IPS DF 4.7 (cell line): Measurements from ENCODE around the gene KCNAB1.
"Not testable (repeated sequence)": the region's sequence is repeated elsewhere in the genome, so short reads cannot be mapped to it uniquely, and the experiment has no call there.

Experiments
- DNase-seq: peaks from one replicate; pipeline ENCODE4 v3.0.0-alpha.2; 2013; ENCODE audit warnings: low spot score; ENCODE audit errors: extremely low read depth

Gene KCNAB1

DNA sequence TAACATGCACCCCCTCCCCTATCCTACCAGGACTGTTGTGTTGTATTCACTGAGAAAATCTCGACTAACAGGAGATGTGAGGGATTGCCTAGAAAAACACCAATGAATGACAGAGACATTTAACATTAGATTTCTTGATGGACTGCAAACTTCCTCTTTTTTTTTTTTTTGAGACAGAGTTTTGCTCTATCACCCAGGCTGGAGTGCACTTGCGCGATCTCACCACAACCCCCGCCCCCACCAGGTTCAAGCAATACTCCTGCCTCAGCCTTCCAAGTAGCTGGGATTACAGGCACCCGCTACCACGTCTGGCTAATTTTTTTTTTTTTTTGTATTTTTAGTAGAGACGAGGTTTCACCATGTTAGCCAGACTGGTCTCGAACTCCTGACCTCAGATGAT, 17.0 kb downstream of the KCNAB1 start:
- DNase-seq: not testable (repeated sequence)

DNA sequence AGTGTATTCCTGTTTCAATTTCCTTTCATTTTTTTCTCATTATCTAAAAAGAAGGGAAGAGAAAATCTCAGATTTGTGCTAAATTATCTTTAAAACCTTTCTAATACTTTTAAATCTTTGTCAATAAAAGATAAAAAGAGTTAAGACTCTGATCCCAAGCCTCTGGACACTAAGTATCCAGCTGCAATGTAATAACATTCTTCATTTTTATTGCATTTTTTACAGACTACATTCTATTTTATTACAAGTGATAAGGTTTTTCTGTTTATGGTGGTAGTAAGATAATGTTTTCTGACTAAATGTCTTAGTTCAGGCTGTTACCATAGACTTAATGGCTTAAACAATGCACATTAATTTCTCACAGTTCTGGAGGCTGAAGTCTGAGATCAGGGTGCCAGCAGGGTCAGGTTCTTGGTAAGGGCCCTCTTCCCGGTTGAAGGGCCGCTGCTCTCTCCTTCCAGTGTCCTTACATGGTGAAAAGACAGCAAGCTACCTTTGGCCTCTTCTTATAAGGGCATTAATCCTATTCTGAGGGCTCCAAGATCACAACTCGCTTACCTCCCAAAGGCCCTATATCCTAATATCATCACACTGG, 19.7 kb downstream of the KCNAB1 start:
- DNase-seq: no peak

DNA sequence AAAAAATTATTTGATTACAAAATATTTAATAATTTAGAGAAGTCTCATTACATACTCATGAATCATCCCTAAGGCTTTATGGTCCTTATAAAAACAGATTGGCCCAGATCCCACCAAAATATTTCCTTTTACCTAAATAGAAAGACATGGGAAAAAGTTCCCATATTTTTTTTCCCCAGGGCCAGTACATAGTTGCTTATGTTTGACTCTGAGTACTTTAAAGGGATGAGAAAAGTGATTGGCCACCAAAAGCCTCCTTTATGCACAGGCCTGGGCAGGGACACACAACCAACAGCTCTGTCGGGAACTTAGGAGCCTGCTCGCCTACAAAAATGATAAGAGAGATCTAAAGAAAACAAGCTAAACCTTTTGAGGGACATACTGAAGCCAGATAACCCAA, 22.3 kb downstream of the KCNAB1 start:
- DNase-seq: no peak

DNA sequence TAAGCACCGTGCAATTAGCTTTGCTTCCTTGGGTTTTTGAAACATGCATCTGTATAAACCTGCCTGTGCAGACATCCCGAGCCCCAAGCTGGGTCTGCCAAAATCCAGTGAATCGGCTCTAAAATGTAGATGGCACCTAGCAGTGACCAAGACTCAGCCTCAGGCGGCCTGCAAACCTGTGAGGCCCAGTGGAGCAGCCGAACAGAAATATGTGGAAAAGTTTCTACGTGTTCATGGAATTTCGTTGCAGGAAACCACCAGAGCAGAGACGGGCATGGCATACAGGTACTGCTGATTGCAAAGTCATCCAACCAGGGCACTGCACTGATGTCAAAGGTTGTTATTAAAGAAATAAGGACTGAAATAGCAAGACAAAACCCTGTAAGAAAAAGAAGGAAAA, 22.8 kb downstream of the KCNAB1 start:
- DNase-seq: no peak

DNA sequence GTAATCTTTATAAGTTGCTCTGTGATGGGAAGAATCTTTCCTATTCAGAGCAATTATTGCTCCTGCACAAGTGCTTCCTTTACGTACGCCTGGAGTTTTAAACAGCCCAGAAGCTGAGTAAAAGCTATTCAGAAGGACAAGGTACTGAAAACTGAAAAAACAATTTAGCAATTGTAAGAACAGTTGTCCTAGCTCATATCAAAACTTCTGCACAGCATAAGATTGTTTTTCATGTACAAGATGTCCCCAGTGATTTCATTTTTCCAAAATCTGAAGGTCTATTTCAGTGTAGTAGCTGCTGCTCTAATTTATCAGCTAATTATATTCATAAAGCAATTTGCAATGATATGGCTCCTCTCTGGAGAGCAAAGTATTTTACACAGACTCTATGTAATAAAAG, 23.7 kb downstream of the KCNAB1 start:
- no peak for DNase-seq

DNA sequence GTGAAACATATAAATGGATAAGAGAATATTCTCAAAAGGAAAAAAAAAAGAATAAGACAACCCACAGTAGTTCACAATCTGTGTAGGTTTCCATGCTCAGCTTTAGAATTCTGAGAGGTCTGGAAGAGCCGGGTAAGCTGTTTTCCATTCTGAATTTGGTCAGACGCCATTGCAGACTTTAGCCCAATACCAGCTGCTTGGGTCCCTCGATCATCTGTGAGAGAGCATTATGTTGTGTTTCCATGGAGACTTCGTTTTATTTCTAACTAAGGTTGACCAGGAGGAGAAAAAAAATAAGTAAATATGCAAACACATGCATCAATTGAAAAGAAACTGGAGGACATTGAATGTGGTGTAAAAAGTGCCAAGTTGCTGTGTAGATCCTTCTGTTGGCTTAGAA, 25.5 kb downstream of the KCNAB1 start:
- no peak for DNase-seq

DNA sequence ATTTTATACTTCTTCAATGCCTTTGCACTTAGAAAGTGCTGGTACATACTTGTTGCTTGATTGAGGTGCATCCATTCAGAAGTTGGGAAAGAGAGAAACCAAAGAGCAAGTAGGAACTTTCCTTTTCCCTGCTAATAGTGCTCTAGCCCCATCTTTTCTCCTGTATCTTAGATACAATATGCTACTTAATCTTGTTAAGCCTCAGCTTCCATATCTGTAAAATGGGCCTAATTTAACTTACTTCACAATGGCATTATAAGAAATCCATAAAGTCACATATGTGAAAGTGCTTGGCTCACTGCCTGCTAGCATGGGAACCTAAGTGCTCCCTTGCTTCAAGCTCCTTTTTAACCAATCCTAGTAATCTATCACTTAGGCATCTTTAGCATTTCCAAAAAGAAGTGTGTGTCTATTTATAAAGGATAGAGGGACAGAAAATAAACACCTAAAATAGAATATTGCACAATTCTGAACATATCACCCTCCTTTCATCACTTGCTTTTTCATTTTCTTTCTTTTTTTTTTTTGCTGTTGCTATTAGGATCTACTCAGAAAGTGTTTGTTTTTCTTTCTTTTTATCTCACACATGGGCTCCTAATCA, 28.1 kb downstream of the KCNAB1 start:
- no peak for DNase-seq

DNA sequence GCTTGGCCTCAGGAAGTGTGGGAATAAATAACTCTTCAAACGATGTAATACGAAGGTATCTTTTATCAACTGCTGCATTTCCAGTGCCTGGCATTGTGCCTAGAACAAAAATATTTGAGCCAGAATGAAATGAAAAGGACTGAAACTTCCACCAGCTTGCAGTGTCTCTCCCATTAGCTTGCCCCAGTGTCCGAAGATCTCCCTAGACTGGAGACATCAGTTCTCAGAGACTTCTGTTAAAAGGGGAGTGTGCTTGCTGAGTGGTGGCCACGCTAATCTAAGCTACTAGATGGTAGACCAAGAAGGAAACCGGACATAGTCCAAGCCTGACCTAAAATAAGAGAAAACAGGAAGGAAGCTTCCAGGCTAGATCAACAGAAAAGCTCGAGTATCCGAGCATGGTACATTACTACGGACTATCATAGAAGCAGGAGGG, 28.6 kb downstream of the KCNAB1 start:
- DNase-seq: no peak

DNA sequence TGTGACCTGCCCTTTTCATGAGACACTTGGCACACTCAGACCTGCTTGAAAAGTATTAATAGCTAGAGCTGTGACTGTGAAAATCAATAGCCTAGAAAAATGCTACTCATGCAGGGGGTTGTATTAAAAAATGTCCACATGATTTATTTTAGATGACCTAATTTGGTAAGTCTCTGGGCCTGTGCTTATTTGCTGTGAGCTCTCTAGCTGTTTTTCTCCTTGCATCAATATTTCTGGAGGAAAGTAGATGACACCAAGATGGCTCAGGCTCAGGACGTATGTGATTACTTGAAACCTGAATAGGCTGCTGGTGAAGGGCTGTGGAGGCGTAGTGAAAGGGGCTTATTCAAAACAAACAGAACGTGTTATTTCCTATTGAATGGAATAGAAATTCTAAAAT, 29.5 kb downstream of the KCNAB1 start:
- no peak for DNase-seq

DNA sequence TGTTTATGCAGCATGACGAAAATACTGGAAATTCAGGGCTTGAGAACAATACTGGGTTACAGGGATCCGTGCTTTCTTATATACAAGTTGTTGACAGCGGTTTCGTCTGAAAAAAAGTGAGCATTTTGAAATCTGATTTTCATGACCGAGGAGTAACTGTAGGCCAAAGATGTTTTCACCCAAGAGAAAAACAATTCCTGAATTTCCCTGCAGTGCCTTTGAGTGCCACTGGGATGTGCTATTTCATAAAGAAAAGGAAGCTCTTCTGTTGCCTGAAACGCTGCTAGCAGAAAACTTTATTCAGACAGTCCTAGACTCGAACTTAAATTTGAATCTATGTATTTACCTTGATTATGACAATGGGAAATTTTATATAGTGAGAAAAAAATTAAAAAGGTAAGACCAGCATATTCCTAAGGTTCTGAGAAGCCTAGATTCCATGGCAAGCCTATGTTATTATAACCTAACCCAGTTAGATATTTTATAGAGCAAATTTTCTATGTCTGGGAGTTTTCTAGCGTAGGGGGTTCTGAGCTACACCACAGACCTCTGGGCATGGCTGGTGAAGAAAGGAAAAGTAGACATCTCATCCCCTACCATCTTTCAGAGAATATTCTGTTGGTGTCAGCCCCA, 30.2 kb downstream of the KCNAB1 start:
- DNase-seq: peak; percentile 5

DNA sequence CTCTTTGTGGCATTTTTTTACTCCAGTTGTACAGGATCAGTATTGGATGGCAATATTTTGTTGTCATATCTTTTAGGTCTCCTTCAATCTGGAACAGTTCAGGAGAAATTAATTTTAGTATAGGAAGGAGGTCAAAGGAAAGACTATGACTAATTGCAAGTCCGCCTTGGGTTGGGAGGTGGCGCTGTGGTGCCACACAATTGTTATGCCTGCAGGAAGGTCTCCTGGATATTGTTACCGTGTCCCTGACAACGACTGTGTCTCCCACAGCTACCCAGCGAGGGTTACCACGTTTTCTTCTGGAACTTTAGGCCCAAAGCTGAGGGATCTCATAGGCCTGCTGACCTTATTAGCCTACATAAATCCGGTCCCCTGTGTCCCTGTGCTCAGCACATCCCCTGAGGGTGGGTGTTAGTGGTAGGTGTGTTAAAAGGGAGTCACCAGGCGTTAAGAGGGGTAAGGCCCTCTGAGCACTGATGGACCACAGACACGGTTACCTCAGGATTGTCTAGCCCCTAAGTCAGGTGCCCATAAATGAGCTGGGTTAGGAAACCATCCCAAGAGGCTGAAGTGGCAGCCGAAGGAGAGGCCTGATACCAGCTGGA, 31.5 kb downstream of the KCNAB1 start:
- DNase-seq: peak; percentile 56

DNA sequence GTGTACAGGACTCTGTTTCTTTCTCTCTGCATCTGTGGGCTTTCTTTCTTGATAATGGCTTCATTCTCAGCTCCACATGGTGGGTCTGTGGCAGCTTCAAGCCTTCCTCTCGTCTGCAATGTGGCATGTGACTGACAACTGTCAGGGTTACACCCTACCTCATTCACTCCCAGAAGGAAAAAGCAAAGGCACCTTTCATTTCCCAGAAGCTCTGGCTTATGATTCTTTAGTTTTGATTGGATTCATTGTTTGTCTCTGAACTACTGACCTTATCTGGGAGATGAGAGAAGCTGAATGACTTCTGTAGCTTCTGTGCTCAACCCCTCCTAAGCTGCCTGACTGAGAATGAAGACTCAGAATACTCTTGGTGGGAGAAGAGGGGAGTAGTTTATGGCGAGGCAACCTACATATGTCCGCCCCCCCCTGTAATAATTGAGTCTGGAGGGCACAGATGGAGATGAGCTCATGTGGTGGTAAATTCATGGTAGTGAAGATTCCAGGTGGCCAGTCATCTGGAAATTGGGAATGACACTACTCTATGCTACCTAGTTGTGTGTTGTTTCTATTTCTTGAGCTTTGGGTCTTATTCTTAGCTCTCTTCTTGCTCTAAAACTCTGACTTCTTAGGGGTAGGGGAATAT, 38.4 kb downstream of the KCNAB1 start:
- no peak for DNase-seq

DNA sequence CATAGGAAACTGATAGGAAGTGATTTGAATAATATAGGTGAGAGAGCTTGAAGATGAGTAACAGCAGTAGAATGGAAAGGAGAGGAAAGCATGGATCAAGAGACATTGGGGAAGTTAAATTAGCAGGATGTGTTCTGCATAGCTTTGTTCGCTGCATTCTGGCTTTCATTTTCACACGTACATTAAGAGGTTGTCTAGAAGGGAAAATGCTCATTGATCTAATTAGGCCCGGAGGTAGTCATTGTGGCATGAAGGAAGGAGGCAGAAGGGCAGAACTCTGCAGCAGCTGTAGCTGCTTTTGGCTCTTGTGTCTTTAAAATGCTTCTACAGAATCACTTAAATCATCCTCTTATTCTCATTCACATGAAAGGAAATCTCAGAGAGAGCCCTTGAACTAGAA, 40.3 kb downstream of the KCNAB1 start:
- no peak for DNase-seq

DNA sequence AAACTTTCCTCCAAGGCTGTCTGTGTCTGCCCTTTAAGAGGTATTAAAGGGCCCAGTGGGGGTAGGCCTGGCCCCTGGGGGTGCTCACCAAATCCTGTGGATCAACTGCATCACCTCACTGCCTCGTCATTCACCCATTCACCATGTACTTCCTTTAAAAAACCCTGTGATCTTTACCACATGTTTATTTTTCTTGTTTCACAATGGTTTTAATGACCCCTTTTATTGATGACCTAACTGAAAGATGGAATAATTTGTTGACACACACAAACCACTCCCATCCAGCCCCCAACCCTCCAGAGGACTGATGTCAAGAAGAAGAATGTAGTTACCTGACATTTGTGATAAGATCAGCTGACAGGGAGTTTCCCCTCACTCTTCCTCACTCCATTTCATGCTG, 40.8 kb downstream of the KCNAB1 start:
- DNase-seq: no peak

DNA sequence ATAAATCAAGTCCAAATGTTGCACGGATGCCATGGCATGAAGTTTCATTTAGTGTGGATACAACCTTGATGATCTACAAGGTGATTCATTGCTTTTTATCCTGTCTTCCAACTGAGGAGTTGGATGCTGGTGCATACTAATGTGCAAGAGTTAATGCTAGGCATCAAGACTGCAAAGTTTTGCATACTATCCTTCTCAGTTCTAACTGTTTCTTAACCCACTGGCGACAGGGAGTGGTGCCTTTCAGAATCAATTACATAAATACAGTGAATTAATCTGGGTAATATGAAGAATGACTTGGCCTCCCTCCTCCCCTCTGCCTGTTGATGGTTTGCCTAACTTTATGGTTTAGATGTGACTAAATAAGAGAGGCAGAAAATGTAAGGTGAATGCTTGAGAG, 43.5 kb downstream of the KCNAB1 start:
- no peak for DNase-seq

DNA sequence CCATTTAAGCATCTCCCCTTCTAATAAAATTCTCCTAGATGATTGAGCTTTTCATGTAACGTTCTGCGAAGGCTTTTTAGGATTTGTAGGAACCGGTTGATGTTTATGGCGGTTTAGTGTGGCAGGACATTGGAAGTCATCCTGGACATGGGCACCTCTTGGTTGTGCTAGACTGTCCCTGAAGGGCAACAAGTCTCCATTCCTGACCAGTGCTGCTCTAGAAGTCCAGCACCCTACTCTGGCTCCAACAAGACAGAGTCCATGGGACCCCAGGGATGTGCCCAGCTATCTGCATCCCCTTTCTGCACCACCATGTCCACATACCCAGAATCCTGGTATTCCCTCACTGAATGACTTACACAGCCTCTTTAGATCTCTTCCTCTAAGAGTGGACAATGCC, 46.4 kb downstream of the KCNAB1 start:
- DNase-seq: no peak

DNA sequence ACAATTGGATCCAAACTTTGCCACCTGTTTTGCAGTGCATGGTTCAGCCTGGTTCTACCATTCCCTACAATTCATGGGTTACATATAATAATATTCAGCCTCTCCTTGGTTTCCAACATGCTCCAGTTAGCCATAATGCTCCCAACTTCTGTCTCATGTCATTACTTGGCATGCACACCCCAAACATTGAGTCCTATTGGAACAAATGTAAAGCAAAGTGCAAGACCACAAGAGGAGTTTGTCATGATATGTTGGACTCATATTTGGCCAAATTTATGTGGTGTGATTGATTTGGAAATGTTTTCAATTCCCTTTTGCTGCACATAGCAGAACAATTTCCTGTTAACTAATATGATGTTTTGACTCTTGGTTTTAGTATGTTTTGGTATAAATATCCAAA, 50.2 kb downstream of the KCNAB1 start:
- DNase-seq: no peak

DNA sequence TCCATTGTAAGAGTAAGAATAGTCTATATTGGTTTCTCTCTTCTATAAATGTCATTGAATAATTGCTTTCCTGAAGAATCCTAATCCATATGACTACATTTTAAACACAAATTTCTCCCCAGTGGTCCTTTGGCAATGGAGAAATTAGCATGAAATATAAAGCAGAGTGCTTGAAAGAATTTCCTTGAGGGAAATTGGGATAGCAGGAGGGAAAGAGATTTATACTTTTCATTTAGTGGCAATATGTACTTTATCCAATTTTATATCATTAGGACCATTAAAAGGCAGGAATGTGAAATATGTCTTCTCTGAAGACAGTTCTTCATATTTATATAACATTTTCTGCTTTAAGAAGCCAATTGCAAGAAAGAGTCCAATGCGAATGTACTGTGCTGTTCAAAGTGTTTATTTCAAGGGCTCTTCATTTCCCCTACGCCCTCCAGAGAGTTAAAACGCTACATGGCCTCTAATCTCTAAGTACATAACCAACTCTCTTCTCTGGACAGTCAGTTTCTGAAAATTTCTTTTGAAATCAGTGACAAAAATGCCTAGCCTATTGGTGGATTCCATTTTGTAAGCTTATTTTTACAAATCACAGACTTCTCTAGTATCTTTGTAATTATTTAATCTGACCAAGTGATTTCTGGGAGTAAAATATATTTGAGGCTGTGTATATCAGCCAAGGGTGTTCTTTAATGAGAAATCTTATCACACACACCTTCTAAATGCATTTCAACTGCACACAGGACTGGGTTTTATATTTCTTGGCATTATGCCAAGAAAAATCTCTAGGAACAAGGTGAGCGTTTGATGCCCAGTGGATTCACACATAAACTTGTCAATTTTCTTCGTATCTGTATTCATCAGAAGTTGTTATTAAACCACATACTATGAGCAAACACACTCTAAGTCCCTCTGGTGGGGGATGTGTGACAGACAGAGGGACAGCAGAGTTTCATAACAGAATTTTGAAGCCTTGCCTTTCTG, 51.2 kb downstream of the KCNAB1 start:
- no peak for DNase-seq

DNA sequence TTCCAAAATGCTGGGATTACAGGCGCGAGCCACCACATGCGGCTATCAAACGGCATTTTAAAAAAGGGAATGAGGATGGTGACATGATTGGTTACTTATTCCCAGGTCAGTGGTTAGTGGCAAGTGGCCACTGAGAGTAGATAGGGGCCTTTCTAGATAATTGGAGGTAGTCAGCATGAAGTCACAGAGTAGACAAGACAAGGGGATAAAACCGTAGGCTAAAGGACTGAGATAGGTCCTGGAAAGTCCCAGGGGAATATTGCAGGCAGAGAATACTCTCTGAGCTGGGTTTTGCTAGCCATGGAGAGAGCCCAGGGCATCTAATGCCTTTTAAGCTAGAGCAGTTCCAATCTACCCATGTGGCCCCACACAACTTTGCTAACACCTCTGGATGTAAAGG, 52.2 kb downstream of the KCNAB1 start:
- DNase-seq: no peak

DNA sequence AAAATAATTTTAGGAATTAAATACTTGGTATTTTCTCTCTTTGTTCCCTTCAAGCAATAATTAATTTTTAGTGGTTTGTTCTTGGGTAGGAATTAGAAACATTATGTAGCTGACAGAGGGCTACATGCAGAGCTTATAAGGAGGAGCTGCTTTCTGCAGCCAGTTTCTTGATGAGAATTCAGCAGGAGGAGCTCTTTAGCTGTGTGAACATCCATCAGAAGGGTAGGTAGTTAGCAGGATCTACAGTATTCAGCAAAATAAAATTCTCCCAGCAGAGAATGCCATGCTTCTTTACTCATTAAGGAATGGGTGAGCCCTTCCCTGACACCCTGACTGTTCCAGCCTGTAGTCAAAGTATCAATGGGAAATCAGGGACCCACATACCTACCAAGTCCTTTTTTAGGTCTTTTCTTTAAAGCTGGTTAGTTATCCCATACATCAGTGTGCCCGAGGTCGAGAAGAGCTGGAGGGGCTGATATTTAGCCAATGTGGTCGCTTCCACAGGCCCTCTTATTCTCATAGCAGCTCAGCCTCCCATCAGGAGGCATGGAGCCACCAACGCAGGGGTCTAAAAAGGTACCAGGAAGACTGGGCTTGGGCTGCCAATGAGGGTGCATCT, 54.0 kb downstream of the KCNAB1 start:
- DNase-seq: peak; percentile 25

DNA sequence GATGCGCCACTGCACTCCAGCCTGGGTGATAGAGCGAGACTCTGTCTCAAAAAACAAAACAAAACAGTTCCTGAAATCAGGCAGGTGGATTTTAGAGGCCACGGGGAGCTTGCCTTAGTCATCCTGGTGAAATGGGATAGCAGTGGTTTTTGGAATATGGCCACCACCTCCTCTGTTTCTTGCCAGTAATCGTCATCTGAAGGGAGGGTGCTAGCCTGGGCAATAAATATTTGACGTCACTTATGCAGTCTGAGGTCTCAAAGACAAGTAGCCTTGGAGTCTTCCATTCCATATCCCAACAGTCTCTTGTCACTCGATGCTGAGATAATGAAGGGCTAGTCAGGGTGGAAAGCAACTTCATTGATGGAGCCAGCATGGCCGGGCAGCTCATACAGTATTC, 55.2 kb downstream of the KCNAB1 start:
- DNase-seq: no peak
